ACC112 (cell line): ENCODE measurements around the gene FAM3B.

ENCODE experiments used
- H2AFZ ChIP-seq: fragments of 200-600 bp; sonication (generic); one replicate; pipeline ENCODE4 v1.6.0; 2017; ENCODE audit warnings: antibody characterized with exemption, low read length; ENCODE audit not compliant: unreplicated experiment
- H3K27ac ChIP-seq: fragments of 200-600 bp; sonication (generic); 2 replicates; pipeline ENCODE4 v1.5.1; 2014; ENCODE audit warnings: low read depth, mild to moderate bottlenecking, antibody characterized with exemption, low read length, moderate library complexity
- H3K27me3 ChIP-seq: fragments of 200-600 bp; sonication (generic); 2 replicates; pipeline ENCODE4 v1.6.1; 2014; ENCODE audit warnings: mild to moderate bottlenecking, antibody characterized with exemption, low read length, moderate library complexity, mixed read lengths; ENCODE audit not compliant: insufficient read depth
- H3K36me3 ChIP-seq: fragments of 200-600 bp; sonication (generic); 2 replicates; pipeline ENCODE4 v1.6.1; 2016; ENCODE audit warnings: mild to moderate bottlenecking, antibody characterized with exemption, low read length, moderate library complexity, mixed read lengths; ENCODE audit not compliant: insufficient read depth
- H3K4me1 ChIP-seq: fragments of 200-600 bp; sonication (generic); one replicate; pipeline ENCODE4 v1.6.1; 2016; ENCODE audit warnings: low read length, mixed read lengths; ENCODE audit not compliant: insufficient read depth, unreplicated experiment, control insufficient read depth
- H3K4me3 ChIP-seq: fragments of 200-600 bp; sonication (generic); 2 replicates; pipeline ENCODE4 v1.5.1; 2014; ENCODE audit warnings: mild to moderate bottlenecking, low read depth, low read length
- H3K79me2 ChIP-seq: fragments of 200-600 bp; sonication (generic); one replicate; pipeline ENCODE4 v1.6.0; 2016; ENCODE audit warnings: low read length; ENCODE audit not compliant: control insufficient read depth, unreplicated experiment, insufficient read depth

FAM3B gene

GRCh38 chr21:41398831-41399230 lies 82.2 kb downstream of the FAM3B start:
- Histone ChIP-seq H3K4me3 (no peak overlapping the region), H3K4me1 (no peaks in the 10 kb centered on the region), H2AFZ (no peak overlapping the region), H3K36me3 (peaks cover 59% of the 10 kb centered on the region), H3K27me3 (no peaks in the 10 kb centered on the region), H3K27ac (no peak overlapping the region; the same call in 1 of the 2 replicates), H3K79me2 (no peaks in the 10 kb centered on the region)

- Histone ChIP-seq H3K27ac (no peak overlapping the region; the same call in 1 of the 2 replicates), H3K36me3 (peaks cover 62% of the 10 kb centered on the region), H2AFZ (no peak overlapping the region), H3K79me2 (no peaks in the 10 kb centered on the region), H3K4me1 (no peaks in the 10 kb centered on the region), H3K27me3 (no peaks in the 10 kb centered on the region), H3K4me3 (no peak overlapping the region)
These were observed 82.7 kb downstream of the FAM3B start for GRCh38 chr21:41399246-41399800.

GRCh38 chr21:41402231-41402630 lies 85.6 kb downstream of the FAM3B start:
- peaks cover 74% of the 10 kb centered on the region for H3K36me3 ChIP-seq
- H3K79me2 ChIP-seq, result no peaks in the 10 kb centered on the region
- H3K4me3 ChIP-seq, result no peak overlapping the region
- no peaks in the 10 kb centered on the region for H3K4me1 ChIP-seq
- no peak overlapping the region for H2AFZ ChIP-seq
- H3K27me3 ChIP-seq, result no peaks in the 10 kb centered on the region
- no peak overlapping the region for H3K27ac ChIP-seq

- Histone ChIP-seq H3K79me2 (no peaks in the 10 kb centered on the region), H3K4me3 (no peak overlapping the region), H3K4me1 (no peaks in the 10 kb centered on the region), H3K36me3 (peaks cover 74% of the 10 kb centered on the region), H2AFZ (no peak overlapping the region), H3K27ac (no peak overlapping the region), H3K27me3 (no peaks in the 10 kb centered on the region)
These were observed 86.2 kb downstream of the FAM3B start for GRCh38 chr21:41402796-41403195.

- Histone ChIP-seq H2AFZ (no peak overlapping the region), H3K36me3 (peaks cover 76% of the 10 kb centered on the region), H3K4me3 (no peak overlapping the region)
These were observed 86.7 kb downstream of the FAM3B start for GRCh38 chr21:41403331-41403730.

GRCh38 chr21:41403966-41404365 lies 87.4 kb downstream of the FAM3B start:
- Histone ChIP-seq H3K27ac (no peak overlapping the region), H3K4me1 (no peaks in the 10 kb centered on the region), H2AFZ (no peak overlapping the region), H3K79me2 (no peaks in the 10 kb centered on the region), H3K4me3 (no peak overlapping the region), H3K27me3 (no peaks in the 10 kb centered on the region), H3K36me3 (peaks cover 76% of the 10 kb centered on the region)

More at GRCh38 chr21:41403331-41403730, 86.7 kb downstream of the FAM3B start:
- Histone ChIP-seq H3K79me2 (no peaks in the 10 kb centered on the region), H3K27me3 (no peaks in the 10 kb centered on the region), H3K27ac (no peak overlapping the region), H3K4me1 (no peaks in the 10 kb centered on the region)

GRCh38 chr21:41405321-41405720 lies 88.7 kb downstream of the FAM3B start:
- no peaks in the 10 kb centered on the region for H3K27me3 ChIP-seq
- peaks cover 76% of the 10 kb centered on the region for H3K36me3 ChIP-seq
- no peak overlapping the region for H3K4me3 ChIP-seq
- no peaks in the 10 kb centered on the region for H3K79me2 ChIP-seq
- no peaks in the 10 kb centered on the region for H3K4me1 ChIP-seq
- H3K27ac ChIP-seq, result no peak overlapping the region
- no peak overlapping the region for H2AFZ ChIP-seq

- Histone ChIP-seq H3K4me3 (no peak overlapping the region), H3K36me3 (peaks cover 71% of the 10 kb centered on the region), H3K27me3 (no peaks in the 10 kb centered on the region), H3K79me2 (no peaks in the 10 kb centered on the region), H2AFZ (no peak overlapping the region), H3K27ac (no peak overlapping the region), H3K4me1 (no peaks in the 10 kb centered on the region)
These were observed 89.7 kb downstream of the FAM3B start for GRCh38 chr21:41406340-41406739.
